GM23338 (cell line): ENCODE data around the gene SPCS1.

Experiments
- CREB1 ChIP-seq: fragments of 250-450 bp; sonication (Bioruptor Pico); IDR thresholded peaks from 2 replicates; pipeline ENCODE4 v1.5.0; 2020; ENCODE audit warnings: low read depth, mild to moderate bottlenecking, moderate library complexity
- EZH2 ChIP-seq: fragments of 200-600 bp; sonication (generic); IDR thresholded peaks from one replicate; pipeline ENCODE4 v1.8.0; 2017; ENCODE audit warnings: antibody characterized with exemption, mild to moderate bottlenecking, low read depth; ENCODE audit not compliant: unreplicated experiment
- EZH2phosphoT487 ChIP-seq: fragments of 200-600 bp; sonication (generic); IDR thresholded peaks from one replicate; pipeline ENCODE4 v1.8.1; 2018; ENCODE audit warnings: antibody characterized with exemption; ENCODE audit not compliant: unreplicated experiment
- JUNB ChIP-seq: IDR thresholded peaks from one replicate; pipeline ENCODE4 v1.6.1; 2016; ENCODE audit warnings: antibody characterized with exemption; ENCODE audit not compliant: unreplicated experiment
- POLR2AphosphoS5 ChIP-seq: IDR thresholded peaks from 2 replicates; pipeline ENCODE4 v1.6.1; 2016; ENCODE audit warnings: antibody characterized with exemption, low read depth
- STAT1 ChIP-seq: IDR thresholded peaks from one replicate; pipeline ENCODE4 v1.6.1; 2016; ENCODE audit warnings: antibody characterized with exemption; ENCODE audit not compliant: unreplicated experiment
- ZNF114 ChIP-seq: fragments of 250-450 bp; sonication (Bioruptor Pico); IDR thresholded peaks from 2 replicates; pipeline ENCODE4 v1.5.0; 2020; ENCODE audit warnings: mild to moderate bottlenecking, moderate library complexity
- ZNF331 ChIP-seq: fragments of 250-450 bp; sonication (Bioruptor Pico); IDR thresholded peaks from 2 replicates; pipeline ENCODE4 v1.5.0; 2020; ENCODE audit warnings: low read depth, mild to moderate bottlenecking, moderate library complexity
- TF ChIP-seq, protein P1 (sequence below), 2 experiments: fragments of 200-600 bp in 1 of 2; sonication (generic) in 1 of 2; conservative IDR thresholded peaks; 2 replicates each; pipeline versions ENCODE4 v1.5.1 to v1.6.1; 2016 to 2017; ENCODE audit warnings: antibody characterized with exemption in 2 of 2, low read depth in 2 of 2, mild to moderate bottlenecking in 2 of 2, moderate library complexity in 1 of 2
- TF ChIP-seq, protein P2 (sequence below): IDR thresholded peaks from one replicate; pipeline ENCODE4 v1.6.1; 2018; ENCODE audit warnings: antibody characterized with exemption; ENCODE audit not compliant: unreplicated experiment
- TF ChIP-seq, protein P3 (sequence below): fragments of 250-450 bp; sonication (Bioruptor Pico); IDR thresholded peaks from 2 replicates; pipeline ENCODE4 v1.5.0; 2020; ENCODE audit warnings: mild to moderate bottlenecking, moderate library complexity
- TF ChIP-seq, protein P4 (sequence below): IDR thresholded peaks from 2 replicates; pipeline ENCODE4 v1.6.1; 2016; ENCODE audit warnings: antibody characterized with exemption

DNA sequence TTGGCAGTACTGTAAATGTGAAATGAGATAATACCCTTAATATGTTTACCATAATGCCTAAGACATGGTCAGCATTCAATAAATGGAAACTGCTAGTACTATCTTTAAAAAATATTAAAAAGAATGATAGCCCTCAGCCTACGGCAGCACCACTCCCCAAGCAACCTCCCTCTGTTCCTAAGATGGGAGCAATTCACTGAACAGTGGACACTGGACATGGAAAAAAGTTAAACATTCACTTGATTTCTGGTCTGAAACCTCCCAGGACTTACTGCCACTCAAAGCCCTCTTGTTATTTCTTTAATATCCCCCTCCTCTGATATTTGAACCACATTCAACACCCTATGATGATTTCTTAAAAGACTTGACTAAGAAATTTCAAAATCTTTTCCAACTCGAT is 37.8 kb downstream of the SPCS1 start:
- TF ChIP-seq, protein P1, sequence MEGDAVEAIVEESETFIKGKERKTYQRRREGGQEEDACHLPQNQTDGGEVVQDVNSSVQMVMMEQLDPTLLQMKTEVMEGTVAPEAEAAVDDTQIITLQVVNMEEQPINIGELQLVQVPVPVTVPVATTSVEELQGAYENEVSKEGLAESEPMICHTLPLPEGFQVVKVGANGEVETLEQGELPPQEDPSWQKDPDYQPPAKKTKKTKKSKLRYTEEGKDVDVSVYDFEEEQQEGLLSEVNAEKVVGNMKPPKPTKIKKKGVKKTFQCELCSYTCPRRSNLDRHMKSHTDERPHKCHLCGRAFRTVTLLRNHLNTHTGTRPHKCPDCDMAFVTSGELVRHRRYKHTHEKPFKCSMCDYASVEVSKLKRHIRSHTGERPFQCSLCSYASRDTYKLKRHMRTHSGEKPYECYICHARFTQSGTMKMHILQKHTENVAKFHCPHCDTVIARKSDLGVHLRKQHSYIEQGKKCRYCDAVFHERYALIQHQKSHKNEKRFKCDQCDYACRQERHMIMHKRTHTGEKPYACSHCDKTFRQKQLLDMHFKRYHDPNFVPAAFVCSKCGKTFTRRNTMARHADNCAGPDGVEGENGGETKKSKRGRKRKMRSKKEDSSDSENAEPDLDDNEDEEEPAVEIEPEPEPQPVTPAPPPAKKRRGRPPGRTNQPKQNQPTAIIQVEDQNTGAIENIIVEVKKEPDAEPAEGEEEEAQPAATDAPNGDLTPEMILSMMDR (conservative IDR thresholded peaks at IDR 0.05; ENCODE audit: low read depth in 2 of 2) = no peak
- TF ChIP-seq EZH2phosphoT487 = no peak
- no peak for TF ChIP-seq EZH2
- TF ChIP-seq CREB1 = no peak
- no peak for TF ChIP-seq JUNB
- TF ChIP-seq, protein P2, sequence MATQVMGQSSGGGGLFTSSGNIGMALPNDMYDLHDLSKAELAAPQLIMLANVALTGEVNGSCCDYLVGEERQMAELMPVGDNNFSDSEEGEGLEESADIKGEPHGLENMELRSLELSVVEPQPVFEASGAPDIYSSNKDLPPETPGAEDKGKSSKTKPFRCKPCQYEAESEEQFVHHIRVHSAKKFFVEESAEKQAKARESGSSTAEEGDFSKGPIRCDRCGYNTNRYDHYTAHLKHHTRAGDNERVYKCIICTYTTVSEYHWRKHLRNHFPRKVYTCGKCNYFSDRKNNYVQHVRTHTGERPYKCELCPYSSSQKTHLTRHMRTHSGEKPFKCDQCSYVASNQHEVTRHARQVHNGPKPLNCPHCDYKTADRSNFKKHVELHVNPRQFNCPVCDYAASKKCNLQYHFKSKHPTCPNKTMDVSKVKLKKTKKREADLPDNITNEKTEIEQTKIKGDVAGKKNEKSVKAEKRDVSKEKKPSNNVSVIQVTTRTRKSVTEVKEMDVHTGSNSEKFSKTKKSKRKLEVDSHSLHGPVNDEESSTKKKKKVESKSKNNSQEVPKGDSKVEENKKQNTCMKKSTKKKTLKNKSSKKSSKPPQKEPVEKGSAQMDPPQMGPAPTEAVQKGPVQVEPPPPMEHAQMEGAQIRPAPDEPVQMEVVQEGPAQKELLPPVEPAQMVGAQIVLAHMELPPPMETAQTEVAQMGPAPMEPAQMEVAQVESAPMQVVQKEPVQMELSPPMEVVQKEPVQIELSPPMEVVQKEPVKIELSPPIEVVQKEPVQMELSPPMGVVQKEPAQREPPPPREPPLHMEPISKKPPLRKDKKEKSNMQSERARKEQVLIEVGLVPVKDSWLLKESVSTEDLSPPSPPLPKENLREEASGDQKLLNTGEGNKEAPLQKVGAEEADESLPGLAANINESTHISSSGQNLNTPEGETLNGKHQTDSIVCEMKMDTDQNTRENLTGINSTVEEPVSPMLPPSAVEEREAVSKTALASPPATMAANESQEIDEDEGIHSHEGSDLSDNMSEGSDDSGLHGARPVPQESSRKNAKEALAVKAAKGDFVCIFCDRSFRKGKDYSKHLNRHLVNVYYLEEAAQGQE = no peak
- no peak for TF ChIP-seq POLR2AphosphoS5
- TF ChIP-seq ZNF331 (CRISPR knock-in tag) = no peak
- TF ChIP-seq, protein P3, sequence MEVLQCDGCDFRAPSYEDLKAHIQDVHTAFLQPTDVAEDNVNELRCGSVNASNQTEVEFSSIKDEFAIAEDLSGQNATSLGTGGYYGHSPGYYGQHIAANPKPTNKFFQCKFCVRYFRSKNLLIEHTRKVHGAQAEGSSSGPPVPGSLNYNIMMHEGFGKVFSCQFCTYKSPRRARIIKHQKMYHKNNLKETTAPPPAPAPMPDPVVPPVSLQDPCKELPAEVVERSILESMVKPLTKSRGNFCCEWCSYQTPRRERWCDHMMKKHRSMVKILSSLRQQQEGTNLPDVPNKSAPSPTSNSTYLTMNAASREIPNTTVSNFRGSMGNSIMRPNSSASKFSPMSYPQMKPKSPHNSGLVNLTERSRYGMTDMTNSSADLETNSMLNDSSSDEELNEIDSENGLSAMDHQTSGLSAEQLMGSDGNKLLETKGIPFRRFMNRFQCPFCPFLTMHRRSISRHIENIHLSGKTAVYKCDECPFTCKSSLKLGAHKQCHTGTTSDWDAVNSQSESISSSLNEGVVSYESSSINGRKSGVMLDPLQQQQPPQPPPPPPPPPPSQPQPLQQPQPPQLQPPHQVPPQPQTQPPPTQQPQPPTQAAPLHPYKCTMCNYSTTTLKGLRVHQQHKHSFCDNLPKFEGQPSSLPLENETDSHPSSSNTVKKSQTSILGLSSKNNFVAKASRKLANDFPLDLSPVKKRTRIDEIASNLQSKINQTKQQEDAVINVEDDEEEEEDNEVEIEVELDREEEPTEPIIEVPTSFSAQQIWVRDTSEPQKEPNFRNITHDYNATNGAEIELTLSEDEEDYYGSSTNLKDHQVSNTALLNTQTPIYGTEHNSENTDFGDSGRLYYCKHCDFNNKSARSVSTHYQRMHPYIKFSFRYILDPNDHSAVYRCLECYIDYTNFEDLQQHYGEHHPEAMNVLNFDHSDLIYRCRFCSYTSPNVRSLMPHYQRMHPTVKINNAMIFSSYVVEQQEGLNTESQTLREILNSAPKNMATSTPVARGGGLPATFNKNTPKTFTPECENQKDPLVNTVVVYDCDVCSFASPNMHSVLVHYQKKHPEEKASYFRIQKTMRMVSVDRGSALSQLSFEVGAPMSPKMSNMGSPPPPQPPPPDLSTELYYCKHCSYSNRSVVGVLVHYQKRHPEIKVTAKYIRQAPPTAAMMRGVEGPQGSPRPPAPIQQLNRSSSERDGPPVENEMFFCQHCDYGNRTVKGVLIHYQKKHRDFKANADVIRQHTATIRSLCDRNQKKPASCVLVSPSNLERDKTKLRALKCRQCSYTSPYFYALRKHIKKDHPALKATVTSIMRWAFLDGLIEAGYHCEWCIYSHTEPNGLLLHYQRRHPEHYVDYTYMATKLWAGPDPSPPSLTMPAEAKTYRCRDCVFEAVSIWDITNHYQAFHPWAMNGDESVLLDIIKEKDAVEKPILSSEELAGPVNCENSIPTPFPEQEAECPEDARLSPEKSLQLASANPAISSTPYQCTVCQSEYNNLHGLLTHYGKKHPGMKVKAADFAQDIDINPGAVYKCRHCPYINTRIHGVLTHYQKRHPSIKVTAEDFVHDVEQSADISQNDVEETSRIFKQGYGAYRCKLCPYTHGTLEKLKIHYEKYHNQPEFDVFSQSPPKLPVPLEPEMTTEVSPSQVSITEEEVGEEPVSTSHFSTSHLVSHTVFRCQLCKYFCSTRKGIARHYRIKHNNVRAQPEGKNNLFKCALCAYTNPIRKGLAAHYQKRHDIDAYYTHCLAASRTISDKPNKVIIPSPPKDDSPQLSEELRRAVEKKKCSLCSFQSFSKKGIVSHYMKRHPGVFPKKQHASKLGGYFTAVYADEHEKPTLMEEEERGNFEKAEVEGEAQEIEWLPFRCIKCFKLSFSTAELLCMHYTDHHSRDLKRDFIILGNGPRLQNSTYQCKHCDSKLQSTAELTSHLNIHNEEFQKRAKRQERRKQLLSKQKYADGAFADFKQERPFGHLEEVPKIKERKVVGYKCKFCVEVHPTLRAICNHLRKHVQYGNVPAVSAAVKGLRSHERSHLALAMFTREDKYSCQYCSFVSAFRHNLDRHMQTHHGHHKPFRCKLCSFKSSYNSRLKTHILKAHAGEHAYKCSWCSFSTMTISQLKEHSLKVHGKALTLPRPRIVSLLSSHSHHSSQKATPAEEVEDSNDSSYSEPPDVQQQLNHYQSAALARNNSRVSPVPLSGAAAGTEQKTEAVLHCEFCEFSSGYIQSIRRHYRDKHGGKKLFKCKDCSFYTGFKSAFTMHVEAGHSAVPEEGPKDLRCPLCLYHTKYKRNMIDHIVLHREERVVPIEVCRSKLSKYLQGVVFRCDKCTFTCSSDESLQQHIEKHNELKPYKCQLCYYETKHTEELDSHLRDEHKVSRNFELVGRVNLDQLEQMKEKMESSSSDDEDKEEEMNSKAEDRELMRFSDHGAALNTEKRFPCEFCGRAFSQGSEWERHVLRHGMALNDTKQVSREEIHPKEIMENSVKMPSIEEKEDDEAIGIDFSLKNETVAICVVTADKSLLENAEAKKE (CRISPR knock-in tag) = no peak
- TF ChIP-seq, protein P4, sequence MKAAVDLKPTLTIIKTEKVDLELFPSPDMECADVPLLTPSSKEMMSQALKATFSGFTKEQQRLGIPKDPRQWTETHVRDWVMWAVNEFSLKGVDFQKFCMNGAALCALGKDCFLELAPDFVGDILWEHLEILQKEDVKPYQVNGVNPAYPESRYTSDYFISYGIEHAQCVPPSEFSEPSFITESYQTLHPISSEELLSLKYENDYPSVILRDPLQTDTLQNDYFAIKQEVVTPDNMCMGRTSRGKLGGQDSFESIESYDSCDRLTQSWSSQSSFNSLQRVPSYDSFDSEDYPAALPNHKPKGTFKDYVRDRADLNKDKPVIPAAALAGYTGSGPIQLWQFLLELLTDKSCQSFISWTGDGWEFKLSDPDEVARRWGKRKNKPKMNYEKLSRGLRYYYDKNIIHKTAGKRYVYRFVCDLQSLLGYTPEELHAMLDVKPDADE = no peak
- TF ChIP-seq STAT1 = no peak
- TF ChIP-seq ZNF114 (CRISPR knock-in tag) = no peak
